GM13976 (cell line): ENCODE measurements around the gene DNER.

Experiments
- DNase-seq: peaks from one replicate; pipeline ENCODE4 v3.0.0; 2012; ENCODE audit warnings: low spot score
- in situ Hi-C: fragments of 300-500 bp; cut with MboI; formaldehyde crosslinking; loops from one replicate; pipeline ENCODE4 v1.12.0; 2022; ENCODE audit warnings: low sequenced_read_pairs, mixed read lengths, inconsistent platforms; ENCODE audit not compliant: unreplicated experiment
- TF ChIP-seq, protein P1 (sequence below): IDR thresholded peaks from 2 replicates; pipeline ENCODE4 v1.5.1; 2012; ENCODE audit warnings: borderline replicate concordance, mild to moderate bottlenecking; ENCODE audit not compliant: insufficient read depth; ENCODE audit errors: extremely low read depth, missing control alignments, control extremely low read depth

Gene DNER

GRCh38 chr2:229612384-229612971 is 101.9 kb downstream of the DNER start:
- in situ Hi-C loops, result no loop called here
- no peak for DNase-seq
- TF ChIP-seq, protein P1, sequence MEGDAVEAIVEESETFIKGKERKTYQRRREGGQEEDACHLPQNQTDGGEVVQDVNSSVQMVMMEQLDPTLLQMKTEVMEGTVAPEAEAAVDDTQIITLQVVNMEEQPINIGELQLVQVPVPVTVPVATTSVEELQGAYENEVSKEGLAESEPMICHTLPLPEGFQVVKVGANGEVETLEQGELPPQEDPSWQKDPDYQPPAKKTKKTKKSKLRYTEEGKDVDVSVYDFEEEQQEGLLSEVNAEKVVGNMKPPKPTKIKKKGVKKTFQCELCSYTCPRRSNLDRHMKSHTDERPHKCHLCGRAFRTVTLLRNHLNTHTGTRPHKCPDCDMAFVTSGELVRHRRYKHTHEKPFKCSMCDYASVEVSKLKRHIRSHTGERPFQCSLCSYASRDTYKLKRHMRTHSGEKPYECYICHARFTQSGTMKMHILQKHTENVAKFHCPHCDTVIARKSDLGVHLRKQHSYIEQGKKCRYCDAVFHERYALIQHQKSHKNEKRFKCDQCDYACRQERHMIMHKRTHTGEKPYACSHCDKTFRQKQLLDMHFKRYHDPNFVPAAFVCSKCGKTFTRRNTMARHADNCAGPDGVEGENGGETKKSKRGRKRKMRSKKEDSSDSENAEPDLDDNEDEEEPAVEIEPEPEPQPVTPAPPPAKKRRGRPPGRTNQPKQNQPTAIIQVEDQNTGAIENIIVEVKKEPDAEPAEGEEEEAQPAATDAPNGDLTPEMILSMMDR, result no peak

DNA sequence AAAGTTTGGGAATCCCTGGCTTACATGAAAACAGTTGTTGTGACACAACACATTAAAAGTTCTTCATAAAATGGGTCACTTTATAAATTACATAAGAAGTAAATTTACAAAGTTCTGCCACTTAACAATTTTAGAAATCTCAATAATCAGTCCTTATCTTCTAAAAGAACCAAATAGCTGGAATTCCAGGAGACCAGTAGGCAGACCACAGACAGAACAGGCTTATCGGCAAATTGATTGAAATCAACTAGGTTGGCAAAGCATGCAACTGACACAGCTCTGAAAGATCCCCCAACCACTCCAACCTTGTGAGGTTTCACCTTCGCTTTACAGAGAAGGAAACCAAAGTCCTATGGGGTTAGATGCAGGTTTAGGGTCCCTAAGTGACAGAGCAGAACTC is 103.0 kb downstream of the DNER start:
- TF ChIP-seq, protein P1, result no peak
- DNase-seq, result no peak
- in situ Hi-C loops, result no loop called here

DNA sequence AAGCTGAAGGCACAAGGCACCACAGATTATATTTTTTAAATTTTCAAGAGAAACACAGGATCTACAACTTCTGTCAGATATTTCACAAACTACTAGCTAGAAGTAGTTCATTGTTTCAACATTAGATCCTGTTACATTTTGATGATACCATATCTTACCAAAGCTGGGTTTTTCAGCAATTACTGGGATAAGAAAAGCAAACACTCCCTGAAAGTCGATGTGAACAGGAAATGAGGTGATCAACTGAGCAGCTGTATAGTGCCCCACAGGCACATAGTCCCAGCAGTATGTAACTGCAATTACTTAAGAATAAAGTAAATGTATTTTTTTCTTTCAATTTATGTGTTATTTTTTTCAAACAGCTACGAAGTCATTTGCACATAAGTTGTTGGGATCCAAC is 103.5 kb downstream of the DNER start:
- in situ Hi-C loops, result no loop called here
- DNase-seq, result no peak

DNA sequence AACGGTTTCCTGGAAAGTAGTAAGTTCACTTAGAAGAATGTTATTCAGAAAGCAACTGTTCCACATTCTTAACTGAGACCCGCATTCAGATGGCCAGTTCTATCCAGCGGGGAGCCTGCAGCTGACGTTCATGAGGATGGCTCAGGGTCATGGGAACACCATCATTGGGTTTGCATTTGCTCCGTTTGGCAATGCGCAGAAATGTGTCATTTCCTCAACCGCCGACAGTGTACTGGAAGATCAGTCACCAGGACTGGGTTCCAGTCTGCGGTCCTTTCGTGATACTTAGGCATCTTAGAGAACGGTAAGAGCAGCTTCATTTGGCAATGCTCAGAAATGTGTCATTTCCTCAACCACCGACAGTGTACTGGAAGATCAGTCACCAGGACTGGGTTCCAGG is 104.0 kb downstream of the DNER start:
- TF ChIP-seq, protein P1, result no peak
- in situ Hi-C loops, result no loop called here
- no peak for DNase-seq

More for the DNA sequence above, 103.5 kb downstream of the DNER start:
- TF ChIP-seq, protein P1, result no peak

GRCh38 chr2:229601936-229602335 is 112.4 kb downstream of the DNER start:
- TF ChIP-seq, protein P1, result no peak
- no peak for DNase-seq
- in situ Hi-C loops, result no loop called here

DNA sequence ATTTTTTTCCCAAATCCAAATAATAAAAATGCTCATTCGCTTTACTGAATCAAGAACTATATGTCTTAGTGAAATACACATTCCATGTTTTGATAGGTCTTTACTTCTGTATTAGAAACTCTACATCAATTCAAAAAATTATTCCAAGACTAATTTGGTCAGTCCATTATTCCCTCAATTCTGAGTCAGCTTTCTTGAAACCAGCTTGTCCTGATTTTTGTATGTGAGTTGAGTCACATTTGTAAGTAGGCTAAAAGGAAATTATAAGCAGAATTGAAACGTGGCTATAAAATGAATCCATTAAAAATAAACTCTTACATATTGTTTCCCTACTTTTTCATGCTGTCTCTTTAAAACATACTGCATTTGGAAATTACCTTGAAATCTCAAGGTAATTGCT is 113.0 kb downstream of the DNER start:
- in situ Hi-C loops, result no loop called here
- TF ChIP-seq, protein P1, result no peak
- DNase-seq, result no peak
